RWPE2 (cell line): ENCODE data around the gene COCH.

ENCODE experiments used
- ATAC-seq: fragments of 200-7000 bp; cut with Tn5 transposase; 3 replicates; pipeline ENCODE4 v1.9.1; 2021; ENCODE audit warnings: low read depth
- DNase-seq: peaks from one replicate; pipeline ENCODE4 v3.0.0-alpha.2; 2020; ENCODE audit warnings: low spot score
- H3K27ac ChIP-seq: fragments of 450-650 bp; 2 replicates; pipeline ENCODE4 v1.5.1; 2017; ENCODE audit warnings: mild to moderate bottlenecking; ENCODE audit not compliant: poor library complexity, severe bottlenecking
- H3K27me3 ChIP-seq: fragments of 250-450 bp; sonication (Bioruptor Pico); 2 replicates; pipeline ENCODE4 v1.5.1; 2021; ENCODE audit warnings: mild to moderate bottlenecking, moderate library complexity; ENCODE audit not compliant: insufficient read depth, poor library complexity, severe bottlenecking
- H3K36me3 ChIP-seq: fragments of 250-450 bp; sonication (Bioruptor Pico); 2 replicates; pipeline ENCODE4 v1.5.1; 2020; ENCODE audit warnings: low read depth, mild to moderate bottlenecking, moderate library complexity
- H3K4me1 ChIP-seq: fragments of 250-450 bp; sonication (Bioruptor Pico); 2 replicates; pipeline ENCODE4 v1.5.1; 2021; ENCODE audit warnings: mild to moderate bottlenecking, moderate library complexity; ENCODE audit not compliant: insufficient read depth, poor library complexity, severe bottlenecking
- H3K4me3 ChIP-seq: fragments of 250-450 bp; sonication (Bioruptor Pico); 2 replicates; pipeline ENCODE4 v1.5.1; 2021; ENCODE audit warnings: mild to moderate bottlenecking, moderate library complexity; ENCODE audit not compliant: severe bottlenecking
- H3K9me3 ChIP-seq: fragments of 250-450 bp; sonication (Bioruptor Pico); 2 replicates; pipeline ENCODE4 v1.5.1; 2021; ENCODE audit warnings: mild to moderate bottlenecking, moderate library complexity; ENCODE audit not compliant: severe bottlenecking
- TF ChIP-seq, protein P1 (sequence below): fragments of 450-650 bp; IDR thresholded peaks from one replicate; pipeline ENCODE4 v1.5.1; 2017; ENCODE audit warnings: mild to moderate bottlenecking, moderate library complexity; ENCODE audit not compliant: poor library complexity, severe bottlenecking

COCH gene

DNA sequence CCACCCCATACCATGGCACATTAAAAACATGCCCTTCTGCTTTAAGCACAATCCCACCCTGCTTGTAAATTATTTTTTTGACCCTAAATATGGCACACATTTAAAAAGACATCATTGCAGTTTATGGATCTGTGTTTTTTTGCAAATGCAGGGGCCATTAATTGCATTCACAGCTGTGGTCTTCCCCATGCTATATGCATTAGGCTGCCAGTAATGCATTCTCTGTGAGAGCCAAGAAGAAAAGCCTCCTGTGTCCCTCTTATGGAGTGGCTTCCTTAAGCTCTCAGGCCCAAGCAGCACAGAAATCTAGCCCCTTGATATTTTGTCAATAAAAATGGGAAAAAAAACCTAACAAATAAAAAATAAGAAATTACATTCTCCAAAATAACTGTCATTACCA lies 20.4 kb upstream of the COCH start:
- no peaks in the 10 kb centered on the region for H3K36me3 ChIP-seq
- TF ChIP-seq, protein P1, sequence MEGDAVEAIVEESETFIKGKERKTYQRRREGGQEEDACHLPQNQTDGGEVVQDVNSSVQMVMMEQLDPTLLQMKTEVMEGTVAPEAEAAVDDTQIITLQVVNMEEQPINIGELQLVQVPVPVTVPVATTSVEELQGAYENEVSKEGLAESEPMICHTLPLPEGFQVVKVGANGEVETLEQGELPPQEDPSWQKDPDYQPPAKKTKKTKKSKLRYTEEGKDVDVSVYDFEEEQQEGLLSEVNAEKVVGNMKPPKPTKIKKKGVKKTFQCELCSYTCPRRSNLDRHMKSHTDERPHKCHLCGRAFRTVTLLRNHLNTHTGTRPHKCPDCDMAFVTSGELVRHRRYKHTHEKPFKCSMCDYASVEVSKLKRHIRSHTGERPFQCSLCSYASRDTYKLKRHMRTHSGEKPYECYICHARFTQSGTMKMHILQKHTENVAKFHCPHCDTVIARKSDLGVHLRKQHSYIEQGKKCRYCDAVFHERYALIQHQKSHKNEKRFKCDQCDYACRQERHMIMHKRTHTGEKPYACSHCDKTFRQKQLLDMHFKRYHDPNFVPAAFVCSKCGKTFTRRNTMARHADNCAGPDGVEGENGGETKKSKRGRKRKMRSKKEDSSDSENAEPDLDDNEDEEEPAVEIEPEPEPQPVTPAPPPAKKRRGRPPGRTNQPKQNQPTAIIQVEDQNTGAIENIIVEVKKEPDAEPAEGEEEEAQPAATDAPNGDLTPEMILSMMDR = no peak
- H3K4me1 ChIP-seq = no peaks in the 10 kb centered on the region
- H3K27me3 ChIP-seq = no peaks in the 10 kb centered on the region
- DNase-seq = no peak
- H3K4me3 ChIP-seq = no peak overlapping the region
- H3K27ac ChIP-seq = no peak overlapping the region
- no peak for ATAC-seq
- no peaks in the 10 kb centered on the region for H3K9me3 ChIP-seq

DNA sequence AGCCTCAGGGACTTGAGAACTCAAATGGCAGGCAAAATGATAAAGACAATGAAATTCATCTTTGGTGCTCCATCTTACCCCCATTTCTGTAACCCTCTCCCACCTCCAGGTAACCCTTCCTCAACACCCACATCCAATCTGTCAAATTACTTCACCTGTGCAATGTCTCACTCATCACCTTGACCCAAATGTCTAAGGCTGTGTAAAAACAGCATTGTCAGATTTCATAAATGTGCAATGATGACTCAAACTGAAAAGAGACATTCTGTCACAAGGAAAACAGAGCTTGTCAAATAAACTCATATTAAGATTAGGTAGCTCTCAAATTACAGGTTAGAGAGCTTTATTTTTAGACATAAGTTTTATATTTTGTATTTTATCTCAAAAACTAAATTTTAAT lies 19.9 kb upstream of the COCH start:
- no peak overlapping the region for H3K4me3 ChIP-seq
- no peak overlapping the region for H3K27ac ChIP-seq
- no peak for DNase-seq
- TF ChIP-seq, protein P1 = no peak
- no peaks in the 10 kb centered on the region for H3K4me1 ChIP-seq
- H3K9me3 ChIP-seq = no peaks in the 10 kb centered on the region
- no peak for ATAC-seq
- H3K36me3 ChIP-seq = no peaks in the 10 kb centered on the region
- H3K27me3 ChIP-seq = no peaks in the 10 kb centered on the region

DNA sequence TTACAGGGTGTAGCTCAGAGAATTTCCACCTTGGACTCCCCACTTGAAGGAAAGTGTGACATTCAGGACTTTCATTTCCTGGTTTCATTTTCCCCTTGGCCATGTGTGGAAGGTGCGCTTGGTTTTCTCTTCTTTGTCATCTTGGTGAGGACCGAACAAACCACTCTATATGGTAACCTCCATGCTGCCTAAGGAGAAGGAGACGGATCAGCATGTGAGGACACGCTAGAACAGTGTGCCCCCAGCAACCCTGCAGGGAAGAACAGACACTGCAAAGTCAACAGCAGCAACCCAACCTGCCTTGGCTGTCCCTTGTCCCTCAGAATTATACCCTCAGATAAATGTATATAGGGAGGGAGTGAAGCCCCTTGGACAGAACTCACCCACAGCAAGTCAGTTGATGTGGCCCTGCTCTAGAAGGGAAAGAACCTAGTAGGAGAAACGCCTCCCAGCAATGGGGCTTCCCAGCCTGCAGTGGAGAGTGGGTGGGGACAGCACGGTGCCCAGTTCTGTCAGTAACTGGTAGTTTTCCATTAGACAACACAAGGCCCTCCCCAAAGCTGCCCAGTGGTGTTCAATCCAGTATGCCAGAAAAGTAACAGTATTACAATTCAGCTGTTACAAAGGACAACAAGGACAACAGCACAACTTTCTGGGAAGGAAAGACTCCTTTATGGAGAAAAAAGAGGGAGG lies 18.9 kb upstream of the COCH start:
- no peaks in the 10 kb centered on the region for H3K4me1 ChIP-seq
- H3K36me3 ChIP-seq = no peaks in the 10 kb centered on the region
- H3K27ac ChIP-seq = no peak overlapping the region
- DNase-seq = no peak
- no peak for ATAC-seq
- H3K27me3 ChIP-seq = no peaks in the 10 kb centered on the region
- H3K9me3 ChIP-seq = no peaks in the 10 kb centered on the region
- H3K4me3 ChIP-seq = no peak overlapping the region
- TF ChIP-seq, protein P1 = no peak

GRCh38 chr14:30861200-30861599 lies 13.2 kb upstream of the COCH start:
- ATAC-seq (no peak), DNase-seq (no peak)
- Histone ChIP-seq H3K36me3 (no peaks in the 10 kb centered on the region), H3K9me3 (no peaks in the 10 kb centered on the region), H3K27me3 (peaks cover 15% of the 10 kb centered on the region), H3K4me1 (no peaks in the 10 kb centered on the region), H3K4me3 (no peak overlapping the region), H3K27ac (no peak overlapping the region)
- TF ChIP-seq, protein P1 = no peak

GRCh38 chr14:30864934-30865333 lies 9.4 kb upstream of the COCH start:
- TF ChIP-seq, protein P1 = no peak
- H3K4me3 ChIP-seq = no peak overlapping the region
- no peaks in the 10 kb centered on the region for H3K4me1 ChIP-seq
- no peaks in the 10 kb centered on the region for H3K36me3 ChIP-seq
- no peak overlapping the region for H3K27ac ChIP-seq
- H3K9me3 ChIP-seq = no peaks in the 10 kb centered on the region
- DNase-seq (no peak), ATAC-seq (no peak)
- peaks cover 15% of the 10 kb centered on the region for H3K27me3 ChIP-seq
